Effector CD8-positive, alpha-beta T cell (primary cell): ENCODE data around the gene PARP15.

Source experiments
- DNase-seq: peaks from one replicate; lab custom pipeline; 2025; lab: John Stamatoyannopoulos, UW

The PARP15 gene

GRCh38 chr3:122572940-122573412 lies 4.5 kb upstream of the PARP15 start:
- no peak for DNase-seq

GRCh38 chr3:122576174-122576940 lies 1.1 kb upstream of the PARP15 start:
- DNase-seq = no peak

- no peak for DNase-seq
Observed at GRCh38 chr3:122578069-122578740, 755 bp downstream of the PARP15 start.

- no peak for DNase-seq
Observed at GRCh38 chr3:122580470-122580869, 3.0 kb downstream of the PARP15 start.

- no peak for DNase-seq
Observed at GRCh38 chr3:122581622-122582021, 4.2 kb downstream of the PARP15 start.

- no peak for DNase-seq
Observed at GRCh38 chr3:122582390-122582789, 4.9 kb downstream of the PARP15 start.

GRCh38 chr3:122586098-122586497 lies 8.6 kb downstream of the PARP15 start:
- DNase-seq = no peak

- DNase-seq = no peak
Observed at GRCh38 chr3:122586773-122587485, 9.5 kb downstream of the PARP15 start.

- no peak for DNase-seq
Observed at GRCh38 chr3:122587572-122587971, 10.1 kb downstream of the PARP15 start.

GRCh38 chr3:122589297-122589696 lies 11.8 kb downstream of the PARP15 start:
- DNase-seq = no peak

- DNase-seq = no peak
Observed at GRCh38 chr3:122590610-122591009, 13.2 kb downstream of the PARP15 start.

GRCh38 chr3:122594025-122594424 lies 16.6 kb downstream of the PARP15 start:
- no peak for DNase-seq

- DNase-seq = no peak
Observed at GRCh38 chr3:122598151-122598550, 20.7 kb downstream of the PARP15 start.

GRCh38 chr3:122598556-122598955 lies 21.1 kb downstream of the PARP15 start:
- DNase-seq = no peak

GRCh38 chr3:122602011-122602710 lies 24.7 kb downstream of the PARP15 start:
- no peak for DNase-seq

GRCh38 chr3:122603056-122603455 lies 25.6 kb downstream of the PARP15 start:
- no peak for DNase-seq

GRCh38 chr3:122606330-122606729 lies 28.9 kb downstream of the PARP15 start:
- DNase-seq = no peak

- DNase-seq = no peak
Observed at GRCh38 chr3:122608916-122609315, 31.5 kb downstream of the PARP15 start.

GRCh38 chr3:122609798-122610559 lies 32.5 kb downstream of the PARP15 start:
- DNase-seq = no peak

GRCh38 chr3:122612696-122613095 lies 35.2 kb downstream of the PARP15 start:
- DNase-seq = no peak

- no peak for DNase-seq
Observed at GRCh38 chr3:122615303-122615702, 37.9 kb downstream of the PARP15 start.
